Esophagus squamous epithelium (tissue), 4 donors: ENCODE results near the gene CAVIN4.

ENCODE experiments used
- CTCF ChIP-seq, 6 experiments: fragments of 450-650 bp in 4 of 6; fragments of 200-600 bp in 2 of 6; sonication (generic) in 2 of 6; IDR thresholded peaks; one replicate each; pipeline ENCODE4 v1.5.1; 2016 to 2019; ENCODE audit warnings: antibody characterized with exemption in 6 of 6, mild to moderate bottlenecking in 4 of 6, moderate library complexity in 4 of 6
- POLR2A ChIP-seq, 4 donors: fragments of 450-650 bp; IDR thresholded peaks; one replicate each; pipeline ENCODE4 v1.6.1; 2017; ENCODE audit warnings: antibody characterized with exemption in 4 of 4, mild to moderate bottlenecking in 4 of 4, moderate library complexity in 3 of 4

- no peak for TF ChIP-seq CTCF (IDR thresholded peaks at IDR 0.05)
- TF ChIP-seq POLR2A (IDR thresholded peaks at IDR 0.05), result no peak
These were observed 12.6 kb downstream of the CAVIN4 start for GRCh38 chr9:100590481-100590880.
